Measurements from ENCODE around the gene PPP2R1A. TPM values are rescaled to one million over a fixed set of nuclear protein-coding genes. Genes with fewer than 3 reads are reported as not detected.

The PPP2R1A gene
- total RNA-seq, 3 donors from 2014 or later: 145 to 198 (median 175) TPM

DNA sequence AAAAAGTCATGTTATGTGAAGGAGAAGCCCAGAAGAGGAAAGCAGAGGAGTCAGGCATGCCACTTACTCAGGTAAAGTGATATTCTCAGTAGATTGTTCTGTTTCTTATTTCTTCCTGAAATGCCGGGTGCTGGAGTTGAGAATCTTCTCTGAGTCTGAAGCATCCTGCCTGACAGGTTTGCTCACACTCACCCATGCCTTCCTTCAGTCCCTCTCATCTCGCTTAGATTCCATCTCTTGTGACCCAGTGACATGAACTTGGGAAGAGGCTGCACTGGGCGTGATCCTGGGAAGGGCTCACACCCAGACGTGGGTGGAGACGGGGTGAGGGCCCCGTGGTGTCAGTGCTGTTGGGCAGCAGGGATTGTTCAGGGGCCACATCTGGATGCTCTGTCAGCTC is 87.6 kb downstream of the PPP2R1A start:
- Histone ChIP-seq H3K27me3 (no peaks in the 10 kb centered on the region), H3K4me1 (no peaks in the 10 kb centered on the region), H3K9me3 (peaks cover 0 to 22% of the 10 kb centered on the region in 2 donors), H3K27ac (no peak overlapping the region), H3K4me3 (no peak overlapping the region), H3K36me3 (no peaks in the 10 kb centered on the region)
- TF ChIP-seq POLR2AphosphoS5 (IDR thresholded peaks at IDR 0.05): no peak
- TF ChIP-seq POLR2A (IDR thresholded peaks at IDR 0.05): no peak
- TF ChIP-seq, protein P1, sequence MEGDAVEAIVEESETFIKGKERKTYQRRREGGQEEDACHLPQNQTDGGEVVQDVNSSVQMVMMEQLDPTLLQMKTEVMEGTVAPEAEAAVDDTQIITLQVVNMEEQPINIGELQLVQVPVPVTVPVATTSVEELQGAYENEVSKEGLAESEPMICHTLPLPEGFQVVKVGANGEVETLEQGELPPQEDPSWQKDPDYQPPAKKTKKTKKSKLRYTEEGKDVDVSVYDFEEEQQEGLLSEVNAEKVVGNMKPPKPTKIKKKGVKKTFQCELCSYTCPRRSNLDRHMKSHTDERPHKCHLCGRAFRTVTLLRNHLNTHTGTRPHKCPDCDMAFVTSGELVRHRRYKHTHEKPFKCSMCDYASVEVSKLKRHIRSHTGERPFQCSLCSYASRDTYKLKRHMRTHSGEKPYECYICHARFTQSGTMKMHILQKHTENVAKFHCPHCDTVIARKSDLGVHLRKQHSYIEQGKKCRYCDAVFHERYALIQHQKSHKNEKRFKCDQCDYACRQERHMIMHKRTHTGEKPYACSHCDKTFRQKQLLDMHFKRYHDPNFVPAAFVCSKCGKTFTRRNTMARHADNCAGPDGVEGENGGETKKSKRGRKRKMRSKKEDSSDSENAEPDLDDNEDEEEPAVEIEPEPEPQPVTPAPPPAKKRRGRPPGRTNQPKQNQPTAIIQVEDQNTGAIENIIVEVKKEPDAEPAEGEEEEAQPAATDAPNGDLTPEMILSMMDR (IDR thresholded peaks at IDR 0.05): no peak
- intact Hi-C loops (cut with DNase I; ENCODE audit: low total_unique reads): no loop called here
- DNase-seq (ENCODE audit: low spot score in 2 of 2): no peak

Other genes with a start within 250 kb of the PPP2R1A start
- 10 to 100 TPM; 14.1 to 31.2 (median 14.4) TPM for gene ZNF350, start 203.2 kb upstream of the PPP2R1A start, total RNA-seq
- 10 to 100 TPM; 15.4 to 35.9 (median 27.2) TPM for gene ZNF615, start 181.8 kb upstream of the PPP2R1A start, total RNA-seq
- gene ZNF614, start 161.7 kb upstream of the PPP2R1A start, total RNA-seq: 10 to 100 TPM in 1 of 3 donors, 1 to 10 TPM in 2; 5.6 to 13.6 (median 9.5) TPM
- gene ZNF432, start 141.2 kb upstream of the PPP2R1A start, total RNA-seq: 10 to 100 TPM; 12.0 to 19.3 (median 13.4) TPM
- 10 to 100 TPM; 16.0 to 25.9 (median 19.3) TPM for gene ZNF841, start 94.3 kb upstream of the PPP2R1A start, total RNA-seq
- 10 to 100 TPM in 1 of 3 donors, 1 to 10 TPM in 2; 5.8 to 14.0 (median 7.2) TPM for gene ZNF616, start 50.1 kb upstream of the PPP2R1A start, total RNA-seq
- gene ZNF836, start 18.4 kb upstream of the PPP2R1A start, total RNA-seq: 10 to 100 TPM; 10.2 to 21.8 (median 16.4) TPM
- 10 to 100 TPM; 10.9 to 21.1 (median 18.4) TPM for gene ZNF766, start 79.5 kb downstream of the PPP2R1A start, total RNA-seq
- gene ZNF480, start 107.1 kb downstream of the PPP2R1A start, total RNA-seq: 10 to 100 TPM in 2 of 3 donors, 1 to 10 TPM in 1; 8.0 to 15.8 (median 11.8) TPM
- 1 to 10 TPM; 1.1 to 7.0 (median 2.6) TPM for gene ZNF610, start 146.2 kb downstream of the PPP2R1A start, total RNA-seq
- gene ZNF880, start 179.9 kb downstream of the PPP2R1A start, total RNA-seq: 10 to 100 TPM; 18.6 to 32.9 (median 22.0) TPM
- gene ZNF528, start 207.8 kb downstream of the PPP2R1A start, total RNA-seq: 10 to 100 TPM; 20.5 to 29.0 (median 28.2) TPM
- gene ZNF534, start 239.1 kb downstream of the PPP2R1A start, total RNA-seq: 1 to 10 TPM in 1 of 3 donors, under 1 TPM in 1, not detected in 1; 0.33 to 1.2 TPM